Neural cell (in vitro differentiated cells): ENCODE data around the gene PPP1R8. TPM values are rescaled to one million over a fixed set of nuclear protein-coding genes. Genes with fewer than 3 reads are reported as not detected.

ENCODE experiments used
- H2AFZ ChIP-seq: fragments of 200-600, 300-800 bp; sonication (generic), shearing (Covaris generic); 2 replicates; pipeline ENCODE4 v1.6.0; 2014; ENCODE audit warnings: low read depth, mild to moderate bottlenecking, antibody characterized with exemption, low read length, moderate library complexity
- H3F3A ChIP-seq: fragments of 200-600 bp; shearing (Covaris generic); 2 replicates; pipeline ENCODE4 v1.6.1; 2016; ENCODE audit warnings: mild to moderate bottlenecking, moderate library complexity, mixed read lengths, antibody characterized with exemption, low read length; ENCODE audit not compliant: insufficient read depth, poor library complexity, severe bottlenecking
- H3K27ac ChIP-seq: fragments of 200-600, 300-800 bp; sonication (generic), shearing (Covaris generic); 2 replicates; pipeline ENCODE4 v1.5.1; 2014; ENCODE audit warnings: mild to moderate bottlenecking, low read length, moderate library complexity
- H3K27me3 ChIP-seq: fragments of 300-800, 200-600 bp; sonication (generic), shearing (Covaris generic); 2 replicates; pipeline ENCODE4 v1.6.0; 2014; ENCODE audit warnings: mild to moderate bottlenecking, low read depth, low read length, moderate library complexity; ENCODE audit not compliant: insufficient read depth
- H3K36me3 ChIP-seq: fragments of 300-800, 200-600 bp; sonication (generic), shearing (Covaris generic); 2 replicates; pipeline ENCODE4 v1.5.1; 2014; ENCODE audit warnings: mild to moderate bottlenecking, antibody characterized with exemption, low read length, moderate library complexity; ENCODE audit not compliant: insufficient read depth
- H3K4me2 ChIP-seq: fragments of 300-800, 200-600 bp; sonication (generic), shearing (Covaris generic); 2 replicates; pipeline ENCODE4 v1.6.0; 2014; ENCODE audit warnings: mild to moderate bottlenecking, low read length
- H3K4me3 ChIP-seq: fragments of 300-800, 200-600 bp; sonication (generic), shearing (Covaris generic); 2 replicates; pipeline ENCODE4 v1.5.1; 2014; ENCODE audit warnings: mild to moderate bottlenecking, low read length, moderate library complexity
- H3K79me2 ChIP-seq: fragments of 200-600 bp; shearing (Covaris generic); replicated peaks from 2 replicates; pipeline ENCODE4 v1.6.0; 2014; ENCODE audit warnings: mild to moderate bottlenecking, low read length, moderate library complexity; ENCODE audit not compliant: insufficient read depth
- H3K9ac ChIP-seq: fragments of 300-800, 200-600 bp; sonication (generic), shearing (Covaris generic); 2 replicates; pipeline ENCODE4 v1.6.1; 2016; ENCODE audit warnings: mild to moderate bottlenecking, low read length, mixed read lengths
- H3K9me2 ChIP-seq: fragments of 200-600 bp; shearing (Covaris generic); 2 replicates; pipeline ENCODE4 v1.6.1; 2016; ENCODE audit warnings: mild to moderate bottlenecking, low read length, mixed read lengths; ENCODE audit not compliant: insufficient read depth
- H3K9me3 ChIP-seq: fragments of 200-600, 300-800 bp; sonication (generic), shearing (Covaris generic); 2 replicates; pipeline ENCODE4 v1.6.1; 2016; ENCODE audit warnings: mild to moderate bottlenecking, mixed run types, low read length, moderate library complexity, mixed read lengths
- H4K20me1 ChIP-seq: fragments of 200-600 bp; shearing (Covaris generic); 2 replicates; pipeline ENCODE4 v1.6.1; 2016; ENCODE audit warnings: mild to moderate bottlenecking, mixed run types; ENCODE audit not compliant: insufficient read depth
- CTCF ChIP-seq: fragments of 450-650 bp; IDR thresholded peaks from 2 replicates; pipeline ENCODE4 v1.5.1; 2014; ENCODE audit warnings: antibody characterized with exemption, mild to moderate bottlenecking, moderate library complexity; ENCODE audit not compliant: poor library complexity, severe bottlenecking
- EP300 ChIP-seq: fragments of 450-650 bp; conservative IDR thresholded peaks from 2 replicates; pipeline ENCODE4 v1.6.1; 2014; ENCODE audit warnings: antibody characterized with exemption, mild to moderate bottlenecking, moderate library complexity; ENCODE audit not compliant: poor library complexity, severe bottlenecking
- EZH2 ChIP-seq: fragments of 200-600, 300-800 bp; shearing (Covaris generic), sonication (generic); IDR thresholded peaks from 2 replicates; pipeline ENCODE4 v1.6.1; 2014; ENCODE audit warnings: antibody characterized with exemption, low read length, borderline replicate concordance, mild to moderate bottlenecking; ENCODE audit not compliant: insufficient read depth, poor library complexity, severe bottlenecking
- MXI1 ChIP-seq: fragments of 450-650 bp; conservative IDR thresholded peaks from 2 replicates; pipeline ENCODE4 v1.6.1; 2014; ENCODE audit warnings: antibody characterized with exemption, mild to moderate bottlenecking; ENCODE audit not compliant: poor library complexity, severe bottlenecking
- POLR2AphosphoS5 ChIP-seq: IDR thresholded peaks from 2 replicates; pipeline ENCODE4 v1.6.1; 2012
- RAD21 ChIP-seq: fragments of 450-650 bp; conservative IDR thresholded peaks from 2 replicates; pipeline ENCODE4 v1.6.1; 2014; ENCODE audit warnings: antibody characterized with exemption, mild to moderate bottlenecking, moderate library complexity
- REST ChIP-seq: IDR thresholded peaks from 2 replicates; pipeline ENCODE4 v1.6.1; 2012; ENCODE audit warnings: borderline replicate concordance
- SMC3 ChIP-seq: fragments of 450-650 bp; conservative IDR thresholded peaks from 2 replicates; pipeline ENCODE4 v1.6.1; 2014; ENCODE audit warnings: antibody characterized with exemption, mild to moderate bottlenecking, moderate library complexity; ENCODE audit not compliant: poor library complexity
- TAF1 ChIP-seq: IDR thresholded peaks from 2 replicates; pipeline ENCODE4 v1.6.1; 2012; ENCODE audit warnings: low read depth
- polyA plus RNA-seq: library from polyadenylated mRNA; depleted of rRNA; stranded (reverse); fragments of >200 nt; gene quantifications from 2 replicates; pipeline ENCODE4 v1.2.3, GENCODE V29; 2014

The PPP1R8 gene
- polyA plus RNA-seq, 1 donor from 2014 or later = 90.1 TPM

- Histone ChIP-seq H3K9me2 (no peaks in the 10 kb centered on the region), H2AFZ (no peak overlapping the region), H3K9me3 (no peaks in the 10 kb centered on the region), H3F3A (no peaks in the 10 kb centered on the region), H3K9ac (no peak overlapping the region), H3K4me3 (no peak overlapping the region), H4K20me1 (no peaks in the 10 kb centered on the region), H3K4me2 (no peak overlapping the region), H3K36me3 (no peaks in the 10 kb centered on the region), H3K79me2 (no peaks in the 10 kb centered on the region), H3K27ac (no peak overlapping the region), H3K27me3 (no peaks in the 10 kb centered on the region)
- TF ChIP-seq CTCF (no peak), RAD21 (no peak), EP300 (no peak), REST (no peak), EZH2 (no peak), POLR2AphosphoS5 (no peak), SMC3 (no peak), MXI1 (no peak), TAF1 (no peak)
Observed at GRCh38 chr1:27865821-27866220, 35.2 kb downstream of the PPP1R8 start.

DNA sequence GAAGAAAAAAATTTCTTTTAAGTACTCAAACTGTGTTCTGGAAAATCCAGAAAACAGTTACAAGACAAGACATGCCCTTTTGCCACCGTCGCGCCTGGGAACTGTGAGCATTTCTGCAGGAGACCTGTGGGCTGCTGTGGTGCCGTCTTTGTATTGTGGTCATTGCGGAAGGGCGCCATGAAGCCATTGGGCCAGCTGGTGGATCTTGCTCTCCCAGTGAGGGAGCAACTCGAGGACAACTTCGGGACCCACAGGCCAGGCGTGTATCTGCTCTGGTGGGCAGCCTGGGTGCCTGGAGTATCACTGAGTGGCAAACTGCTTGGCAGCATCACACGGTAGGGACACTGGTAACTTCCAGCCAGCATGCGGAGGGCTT lies 38.0 kb downstream of the PPP1R8 start:
- H3K9me3 ChIP-seq = no peaks in the 10 kb centered on the region
- H3K79me2 ChIP-seq = no peaks in the 10 kb centered on the region
- peaks cover 10% of the 10 kb centered on the region for H3K27me3 ChIP-seq
- H3K27ac ChIP-seq = no peak overlapping the region
- H3K4me2 ChIP-seq = no peak overlapping the region
- no peaks in the 10 kb centered on the region for H3K9me2 ChIP-seq
- H4K20me1 ChIP-seq = no peaks in the 10 kb centered on the region
- no peaks in the 10 kb centered on the region for H3F3A ChIP-seq
- TF ChIP-seq EZH2 (no peak), POLR2AphosphoS5 (no peak)
- no peaks in the 10 kb centered on the region for H3K36me3 ChIP-seq
- no peak overlapping the region for H3K9ac ChIP-seq
- H2AFZ ChIP-seq = no peak overlapping the region
- no peak overlapping the region for H3K4me3 ChIP-seq
